Fibroblast of villous mesenchyme (primary cell): ENCODE results near the gene TRPC6. TPM values are rescaled to one million over a fixed set of nuclear protein-coding genes. Genes with fewer than 3 reads are reported as not detected.

Experiments used
- DNase-seq: peaks from one replicate; pipeline ENCODE4 v3.0.0-alpha.2; 2010; ENCODE audit warnings: low read depth
- H3K4me3 ChIP-seq: 2 replicates; pipeline ENCODE4 v1.5.1; 2011; ENCODE audit warnings: low read depth, mild to moderate bottlenecking, low read length
- total RNA-seq: library from RNA; depleted of rRNA; stranded (reverse); fragments of >200 nt; gene quantifications from 2 replicates; pipeline ENCODE4 v1.2.3, GENCODE V29; 2012
- TF ChIP-seq, protein P1 (sequence below): IDR thresholded peaks from 2 replicates; pipeline ENCODE4 v1.5.1; 2012; ENCODE audit warnings: low read depth, mild to moderate bottlenecking, low read length; ENCODE audit not compliant: insufficient read depth

Gene TRPC6
- total RNA-seq, 1 donor: 35.8 TPM

DNA sequence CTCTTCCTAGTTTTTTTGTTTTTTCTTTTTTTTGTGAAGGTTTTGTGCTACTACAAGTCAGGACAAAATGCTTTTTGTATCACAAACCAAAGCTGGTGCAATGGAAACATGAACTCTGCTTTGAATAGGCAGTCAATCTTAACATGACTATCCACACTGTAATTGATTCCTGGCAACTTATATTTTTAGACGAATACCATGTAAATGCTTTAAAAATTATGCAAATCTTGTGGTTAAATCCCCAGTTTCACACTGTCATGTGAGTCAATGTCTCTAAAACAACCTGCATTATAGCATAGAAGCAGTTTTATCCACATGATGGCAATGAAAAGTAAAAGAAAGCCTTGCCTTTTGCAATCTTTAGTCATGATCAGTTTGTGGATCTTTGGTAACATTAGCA is 8.9 kb downstream of the TRPC6 start:
- no peak for DNase-seq
- no peak overlapping the region for H3K4me3 ChIP-seq
- TF ChIP-seq, protein P1, sequence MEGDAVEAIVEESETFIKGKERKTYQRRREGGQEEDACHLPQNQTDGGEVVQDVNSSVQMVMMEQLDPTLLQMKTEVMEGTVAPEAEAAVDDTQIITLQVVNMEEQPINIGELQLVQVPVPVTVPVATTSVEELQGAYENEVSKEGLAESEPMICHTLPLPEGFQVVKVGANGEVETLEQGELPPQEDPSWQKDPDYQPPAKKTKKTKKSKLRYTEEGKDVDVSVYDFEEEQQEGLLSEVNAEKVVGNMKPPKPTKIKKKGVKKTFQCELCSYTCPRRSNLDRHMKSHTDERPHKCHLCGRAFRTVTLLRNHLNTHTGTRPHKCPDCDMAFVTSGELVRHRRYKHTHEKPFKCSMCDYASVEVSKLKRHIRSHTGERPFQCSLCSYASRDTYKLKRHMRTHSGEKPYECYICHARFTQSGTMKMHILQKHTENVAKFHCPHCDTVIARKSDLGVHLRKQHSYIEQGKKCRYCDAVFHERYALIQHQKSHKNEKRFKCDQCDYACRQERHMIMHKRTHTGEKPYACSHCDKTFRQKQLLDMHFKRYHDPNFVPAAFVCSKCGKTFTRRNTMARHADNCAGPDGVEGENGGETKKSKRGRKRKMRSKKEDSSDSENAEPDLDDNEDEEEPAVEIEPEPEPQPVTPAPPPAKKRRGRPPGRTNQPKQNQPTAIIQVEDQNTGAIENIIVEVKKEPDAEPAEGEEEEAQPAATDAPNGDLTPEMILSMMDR: no peak

GRCh38 chr11:101567071-101567470 is 16.7 kb downstream of the TRPC6 start:
- TF ChIP-seq, protein P1: no peak
- no peak for DNase-seq
- H3K4me3 ChIP-seq: no peak overlapping the region

DNA sequence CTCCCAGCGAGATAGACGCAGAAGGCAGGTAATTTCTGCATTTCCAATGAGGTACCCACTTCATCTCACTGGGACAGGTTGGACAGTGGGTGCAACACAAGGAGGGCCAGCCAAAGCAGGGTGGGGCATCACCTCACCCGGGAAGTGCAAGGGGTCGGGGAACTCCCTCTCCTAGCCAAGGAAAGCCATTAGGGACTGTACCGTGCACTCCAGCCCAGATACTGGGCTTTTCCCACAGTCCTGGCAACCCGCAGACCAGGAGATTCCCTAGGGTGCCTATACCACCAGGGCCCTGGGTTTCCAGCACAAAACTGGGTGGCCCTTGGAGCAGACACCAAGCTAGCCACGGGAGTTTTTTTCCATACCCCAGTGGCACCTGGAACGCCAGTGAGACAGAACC is 17.2 kb downstream of the TRPC6 start:
- DNase-seq: no peak
- TF ChIP-seq, protein P1: no peak
- H3K4me3 ChIP-seq: no peak overlapping the region

DNA sequence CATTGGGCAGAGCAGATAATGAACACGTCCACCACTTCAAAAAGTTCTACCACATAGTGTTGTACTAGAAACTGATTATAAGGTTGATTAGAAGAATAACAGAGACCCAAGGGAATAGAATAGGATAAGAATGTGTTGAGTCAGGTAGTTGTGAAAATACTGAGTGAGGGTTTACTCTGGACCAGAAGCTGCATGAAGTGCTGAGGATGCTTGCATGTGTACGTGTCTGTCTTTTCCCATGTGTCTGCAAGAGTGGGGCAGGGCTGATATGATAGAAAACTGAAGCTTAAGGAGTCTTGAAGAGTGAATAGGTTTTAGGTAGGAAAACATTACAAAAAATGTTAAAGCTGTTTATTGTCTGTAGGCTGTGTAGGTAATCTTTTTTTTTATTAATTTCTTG is 20.6 kb downstream of the TRPC6 start:
- DNase-seq: no peak
- TF ChIP-seq, protein P1: no peak
- no peak overlapping the region for H3K4me3 ChIP-seq

- TF ChIP-seq, protein P1: no peak
- H3K4me3 ChIP-seq: no peak overlapping the region
- DNase-seq: peak; percentile 59
Measured at GRCh38 chr11:101555366-101555765, 28.4 kb downstream of the TRPC6 start.

- TF ChIP-seq, protein P1: no peak
- no peak overlapping the region for H3K4me3 ChIP-seq
- no peak for DNase-seq
Measured at GRCh38 chr11:101553891-101554292, 29.9 kb downstream of the TRPC6 start.

- no peak for DNase-seq
- H3K4me3 ChIP-seq: no peak overlapping the region
- TF ChIP-seq, protein P1: no peak
Measured at GRCh38 chr11:101552888-101553287, 30.9 kb downstream of the TRPC6 start.
